Bronchial epithelial cell (primary cell): ENCODE data around the gene ZFP92. TPM values are rescaled to one million over a fixed set of nuclear protein-coding genes. Genes with fewer than 3 reads are reported as not detected.

Source experiments
- DNase-seq: peaks from one replicate; pipeline ENCODE4 v3.0.0-alpha.2; 2010; ENCODE audit warnings: low read depth
- FAIRE-seq: peaks from 2 replicates; lab custom pipeline; 2011; peaks lifted over from hg19 to GRCh38; lab: Jason Lieb, UNC
- H3K27me3 ChIP-seq: 2 replicates; pipeline ENCODE4 v1.5.1; 2011; ENCODE audit warnings: low read length; ENCODE audit not compliant: control insufficient read depth, insufficient read depth
- H3K36me3 ChIP-seq: 2 replicates; pipeline ENCODE4 v1.5.1; 2011; ENCODE audit warnings: low read length; ENCODE audit not compliant: control insufficient read depth, insufficient read depth
- H3K4me3 ChIP-seq: 2 replicates; pipeline ENCODE4 v1.5.1; 2011; ENCODE audit warnings: mild to moderate bottlenecking, low read depth, low read length, control low read depth
- total RNA-seq: library from RNA; depleted of rRNA; stranded (reverse); fragments of >200 nt; gene quantifications from 2 replicates; pipeline ENCODE4 v1.2.1, GENCODE V29; 2014
- TF ChIP-seq, protein P1 (sequence below): IDR thresholded peaks from 2 replicates; pipeline ENCODE4 v1.5.1; 2011; ENCODE audit warnings: mild to moderate bottlenecking, moderate library complexity, low read length, control low read depth, inconsistent platforms; ENCODE audit not compliant: insufficient read depth, severe bottlenecking

The ZFP92 gene
- total RNA-seq, 1 donor from 2014 or later: 0.53 TPM

DNA sequence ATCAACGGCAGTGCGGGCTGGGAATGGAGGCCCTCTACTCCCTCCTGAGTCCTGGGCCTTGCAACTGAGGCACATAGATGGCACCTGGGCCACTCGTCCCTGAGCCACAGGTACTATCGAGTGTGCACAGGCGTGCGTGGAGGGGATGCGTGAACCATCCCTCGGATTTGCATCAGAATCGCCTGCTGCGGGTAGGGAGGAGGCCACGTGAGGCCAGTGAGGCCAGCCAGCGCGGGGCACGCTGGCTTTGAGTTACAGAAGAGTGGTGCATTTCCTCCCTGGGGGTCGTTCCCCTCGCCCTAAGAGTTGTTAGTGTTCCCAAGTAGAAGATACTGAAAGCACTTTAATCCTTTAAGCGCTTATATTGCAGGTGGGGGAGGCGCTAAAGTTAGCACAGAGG lies 10.6 kb downstream of the ZFP92 start:
- H3K4me3 ChIP-seq: no peak overlapping the region
- no peak for FAIRE-seq
- no peaks in the 10 kb centered on the region for H3K36me3 ChIP-seq
- no peaks in the 10 kb centered on the region for H3K27me3 ChIP-seq
- TF ChIP-seq, protein P1, sequence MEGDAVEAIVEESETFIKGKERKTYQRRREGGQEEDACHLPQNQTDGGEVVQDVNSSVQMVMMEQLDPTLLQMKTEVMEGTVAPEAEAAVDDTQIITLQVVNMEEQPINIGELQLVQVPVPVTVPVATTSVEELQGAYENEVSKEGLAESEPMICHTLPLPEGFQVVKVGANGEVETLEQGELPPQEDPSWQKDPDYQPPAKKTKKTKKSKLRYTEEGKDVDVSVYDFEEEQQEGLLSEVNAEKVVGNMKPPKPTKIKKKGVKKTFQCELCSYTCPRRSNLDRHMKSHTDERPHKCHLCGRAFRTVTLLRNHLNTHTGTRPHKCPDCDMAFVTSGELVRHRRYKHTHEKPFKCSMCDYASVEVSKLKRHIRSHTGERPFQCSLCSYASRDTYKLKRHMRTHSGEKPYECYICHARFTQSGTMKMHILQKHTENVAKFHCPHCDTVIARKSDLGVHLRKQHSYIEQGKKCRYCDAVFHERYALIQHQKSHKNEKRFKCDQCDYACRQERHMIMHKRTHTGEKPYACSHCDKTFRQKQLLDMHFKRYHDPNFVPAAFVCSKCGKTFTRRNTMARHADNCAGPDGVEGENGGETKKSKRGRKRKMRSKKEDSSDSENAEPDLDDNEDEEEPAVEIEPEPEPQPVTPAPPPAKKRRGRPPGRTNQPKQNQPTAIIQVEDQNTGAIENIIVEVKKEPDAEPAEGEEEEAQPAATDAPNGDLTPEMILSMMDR: no peak
- no peak for DNase-seq

DNA sequence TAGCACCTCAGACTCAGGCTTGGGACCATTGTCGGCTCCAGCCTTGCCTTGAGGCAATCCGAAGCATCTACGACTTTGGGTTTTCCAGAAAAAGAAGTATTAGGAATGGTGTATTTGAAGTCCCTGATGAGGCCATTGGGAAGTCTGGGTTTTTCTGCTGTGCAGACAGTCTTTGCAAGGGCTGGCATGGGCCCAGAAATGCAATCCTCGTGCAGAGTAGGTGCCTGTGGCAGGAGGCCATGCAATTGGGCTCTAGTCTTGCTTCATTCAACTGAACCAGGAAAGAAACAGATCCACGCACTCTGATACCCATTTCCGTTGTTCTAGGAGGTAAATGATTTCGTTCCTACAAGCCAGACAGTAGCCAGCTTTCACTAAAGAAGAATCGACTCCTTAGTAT lies 12.4 kb downstream of the ZFP92 start:
- FAIRE-seq (no peak), DNase-seq (no peak)
- no peaks in the 10 kb centered on the region for H3K36me3 ChIP-seq

DNA sequence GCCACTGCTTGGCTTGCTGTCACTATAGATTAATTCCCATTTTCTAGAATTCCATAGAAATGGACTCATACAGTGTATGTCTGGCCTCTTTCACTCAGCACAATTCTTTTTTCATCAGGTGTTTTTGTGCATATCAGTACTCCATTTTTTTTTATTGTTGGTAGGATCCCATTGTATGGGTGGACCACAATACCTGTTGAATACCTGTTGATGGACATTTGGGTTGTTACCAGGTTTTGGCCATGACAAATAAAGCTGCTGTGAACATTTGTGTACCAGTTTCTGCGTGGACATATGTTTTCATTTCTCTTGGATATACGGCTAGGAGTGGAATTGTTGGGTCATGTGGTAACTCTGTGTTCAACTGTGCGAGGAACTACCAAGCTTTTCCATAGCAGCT lies 14.9 kb downstream of the ZFP92 start:
- Histone ChIP-seq H3K4me3 (no peak overlapping the region), H3K36me3 (no peaks in the 10 kb centered on the region), H3K27me3 (no peaks in the 10 kb centered on the region)
- TF ChIP-seq, protein P1: no peak
- no peak for DNase-seq
- FAIRE-seq: peak; percentile 91

More for the DNA sequence above, 12.4 kb downstream of the ZFP92 start:
- H3K4me3 ChIP-seq: no peak overlapping the region
- TF ChIP-seq, protein P1: no peak
- no peaks in the 10 kb centered on the region for H3K27me3 ChIP-seq

DNA sequence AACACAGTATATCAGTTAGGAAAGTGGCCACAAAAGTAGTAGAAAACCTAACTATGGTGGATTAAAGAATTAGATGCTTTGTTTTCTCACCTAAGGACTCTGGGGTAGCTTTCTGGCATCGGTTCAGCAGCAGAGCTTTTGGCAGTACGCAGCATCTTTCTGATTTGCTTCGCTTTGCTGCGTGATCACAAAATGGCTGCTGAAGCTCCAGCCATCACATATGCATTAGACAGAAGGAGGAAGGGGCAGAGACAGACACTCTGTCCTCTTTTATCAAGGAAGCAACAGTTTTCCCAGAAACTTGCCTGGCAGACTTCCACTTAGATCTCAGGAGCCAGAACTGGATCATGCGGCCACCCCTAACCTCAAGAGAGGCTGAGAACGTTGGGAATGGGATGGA lies 19.5 kb downstream of the ZFP92 start:
- FAIRE-seq (no peak), DNase-seq (no peak)
- H3K27me3 ChIP-seq: no peaks in the 10 kb centered on the region
- H3K4me3 ChIP-seq: no peak overlapping the region
- TF ChIP-seq, protein P1: no peak
- H3K36me3 ChIP-seq: no peaks in the 10 kb centered on the region

DNA sequence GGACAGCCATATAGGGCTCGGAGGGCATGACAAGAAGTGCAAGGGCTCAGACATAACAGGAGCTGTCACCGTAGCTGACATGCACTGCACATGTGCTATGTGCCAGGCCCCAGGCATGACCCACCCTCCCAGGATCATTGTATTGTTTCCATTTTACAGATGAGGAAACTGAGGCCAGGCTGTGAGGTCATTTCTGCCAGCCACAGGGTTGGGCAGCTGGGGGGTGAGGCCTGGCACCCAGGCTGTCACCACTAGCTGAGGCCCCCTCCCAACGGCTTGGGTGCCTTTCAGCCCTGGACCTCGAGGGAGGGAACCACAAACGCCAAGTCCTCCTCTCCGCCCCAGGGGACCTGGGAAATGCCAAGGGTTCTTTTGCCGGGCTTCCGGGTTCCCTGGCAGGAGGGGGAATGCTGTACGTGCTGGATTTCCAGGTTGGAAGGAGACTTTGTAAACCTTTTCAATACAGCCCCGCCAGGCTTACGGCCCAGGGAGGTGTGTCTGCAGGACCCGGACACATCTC lies 21.9 kb downstream of the ZFP92 start:
- no peak for DNase-seq
- Histone ChIP-seq H3K4me3 (no peak overlapping the region), H3K27me3 (no peaks in the 10 kb centered on the region), H3K36me3 (no peaks in the 10 kb centered on the region)
- TF ChIP-seq, protein P1: no peak
- peak; percentile 23 for FAIRE-seq

DNA sequence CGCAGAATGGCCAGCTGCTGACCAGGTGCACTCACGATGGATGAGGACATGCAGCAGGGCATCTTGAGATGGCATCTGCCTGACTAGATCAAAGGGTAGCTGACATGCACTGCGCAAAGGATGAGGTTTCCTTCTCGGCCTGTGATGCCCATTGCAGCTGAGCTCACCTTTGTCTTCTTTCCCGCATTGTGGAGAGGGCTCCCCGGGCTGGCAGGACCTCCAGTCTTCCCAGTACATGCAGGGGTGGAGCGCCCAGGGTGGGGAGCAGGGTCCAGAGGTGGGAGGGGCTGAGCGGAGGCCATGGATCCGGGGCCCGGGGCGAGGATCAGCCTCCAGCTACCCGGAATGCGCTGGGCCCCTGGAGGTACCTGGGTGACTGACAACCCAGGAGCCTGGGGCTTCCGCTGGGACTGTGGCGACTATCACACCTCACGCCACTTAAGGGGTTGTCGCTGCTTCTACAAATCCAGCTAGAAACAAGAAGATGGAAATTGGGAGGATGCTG lies 22.6 kb downstream of the ZFP92 start:
- no peaks in the 10 kb centered on the region for H3K27me3 ChIP-seq
- FAIRE-seq: no peak
- TF ChIP-seq, protein P1: no peak

More for the DNA sequence above, 22.6 kb downstream of the ZFP92 start:
- Histone ChIP-seq H3K36me3 (no peaks in the 10 kb centered on the region), H3K4me3 (no peak overlapping the region)
- DNase-seq: no peak
